GM19463 (cell line): ENCODE measurements around the gene CBX8.
A peak's percentile ranks its signal among the peaks of the same experiment; 100 is the strongest.

ENCODE experiments used
- ATAC-seq: cut with Tn5 transposase; IDR thresholded peaks from one replicate; pipeline ENCODE4 v1.9.1; 2021; ENCODE audit warnings: mild to moderate bottlenecking, moderate library complexity; ENCODE audit not compliant: unreplicated experiment

Gene CBX8

DNA sequence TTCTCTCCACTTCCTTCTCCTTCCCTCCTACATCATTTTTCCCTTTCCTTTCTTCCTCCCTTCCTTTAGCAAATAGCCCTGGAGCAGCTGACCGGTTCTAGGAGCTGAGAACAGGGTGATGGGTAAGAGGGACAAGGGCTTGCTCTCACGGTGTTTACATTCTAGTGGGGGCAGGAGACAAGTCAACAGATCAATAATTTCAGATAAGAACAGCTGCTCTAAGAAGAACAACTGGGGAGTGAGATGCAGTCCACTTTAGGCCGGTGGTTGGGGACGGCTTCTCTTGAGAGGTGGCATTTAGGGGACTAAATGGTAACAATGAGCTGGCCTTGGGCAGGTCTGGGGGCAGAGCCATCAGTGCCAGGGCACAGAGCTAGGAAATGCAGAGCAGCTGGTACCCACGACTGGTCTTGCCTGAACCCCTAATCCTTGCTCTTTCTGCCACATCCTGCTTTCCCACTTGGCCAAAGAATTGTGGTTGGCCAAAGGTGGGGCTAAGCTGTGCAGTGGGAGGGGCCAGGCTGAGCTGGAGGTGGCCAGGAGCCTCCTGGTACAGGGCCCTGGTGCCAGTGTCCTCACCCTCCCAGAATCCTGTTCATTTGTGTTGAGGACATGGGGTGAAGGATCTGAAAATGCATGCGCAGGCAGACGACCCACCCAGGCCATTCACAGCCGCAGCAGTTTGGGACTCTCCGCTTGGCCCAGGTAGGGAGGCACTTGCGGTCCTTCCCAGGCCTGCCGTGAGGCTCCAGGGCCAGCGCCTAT is 24.6 kb upstream of the CBX8 start:
- no peak for ATAC-seq

DNA sequence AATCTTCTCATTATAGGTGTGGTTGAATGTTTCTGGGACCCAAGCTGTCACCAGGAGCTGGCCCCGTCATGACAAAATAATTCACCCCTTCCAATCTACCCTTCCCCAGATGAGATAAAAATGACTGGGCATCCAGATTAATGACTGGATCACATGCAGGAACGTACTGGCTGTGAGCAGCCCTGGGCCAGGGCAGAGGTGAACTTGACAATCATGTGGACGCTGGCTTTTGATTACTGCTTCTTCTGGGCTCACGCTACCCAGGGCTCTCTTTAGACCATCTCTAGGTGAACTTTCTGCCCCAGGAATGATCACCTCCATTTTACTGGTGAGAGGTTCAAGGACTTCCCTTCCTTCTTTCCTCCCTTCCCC is 24.1 kb upstream of the CBX8 start:
- no peak for ATAC-seq

DNA sequence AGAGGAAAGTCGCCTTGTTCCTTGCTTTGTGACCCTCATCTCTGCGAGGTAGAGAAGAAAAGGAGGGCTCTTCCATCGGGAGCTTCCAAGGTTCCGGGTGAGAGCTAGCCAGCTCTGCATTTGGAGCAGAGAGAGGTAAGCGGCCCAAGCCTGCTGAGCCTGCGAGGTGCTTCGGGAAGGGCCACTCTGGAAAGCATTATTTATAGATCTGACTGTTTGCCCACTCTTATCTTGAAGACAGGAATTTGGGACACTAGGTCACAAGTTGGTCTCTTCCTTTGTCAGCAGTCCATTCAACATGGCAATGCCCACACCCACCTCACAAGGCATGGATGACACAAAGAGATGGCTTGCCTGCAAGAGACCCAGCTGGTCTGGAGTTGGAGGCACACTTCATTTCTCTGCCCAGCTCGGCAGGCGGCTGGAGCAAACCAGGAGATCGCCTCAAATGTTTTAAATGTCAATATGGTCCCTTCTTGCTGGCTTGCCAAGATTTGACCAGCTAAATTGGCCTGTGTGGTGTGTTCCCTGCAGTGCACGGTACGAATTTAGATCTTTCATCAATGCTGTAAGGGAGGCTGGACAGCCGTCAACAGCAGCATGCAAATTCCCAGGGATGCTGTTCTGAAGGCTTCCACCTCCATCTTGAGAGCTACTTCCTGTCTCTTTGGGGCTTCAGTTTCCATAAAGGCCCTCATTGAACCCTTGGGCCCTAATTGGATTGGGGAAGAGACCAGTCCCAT is 22.8 kb upstream of the CBX8 start:
- ATAC-seq = no peak

DNA sequence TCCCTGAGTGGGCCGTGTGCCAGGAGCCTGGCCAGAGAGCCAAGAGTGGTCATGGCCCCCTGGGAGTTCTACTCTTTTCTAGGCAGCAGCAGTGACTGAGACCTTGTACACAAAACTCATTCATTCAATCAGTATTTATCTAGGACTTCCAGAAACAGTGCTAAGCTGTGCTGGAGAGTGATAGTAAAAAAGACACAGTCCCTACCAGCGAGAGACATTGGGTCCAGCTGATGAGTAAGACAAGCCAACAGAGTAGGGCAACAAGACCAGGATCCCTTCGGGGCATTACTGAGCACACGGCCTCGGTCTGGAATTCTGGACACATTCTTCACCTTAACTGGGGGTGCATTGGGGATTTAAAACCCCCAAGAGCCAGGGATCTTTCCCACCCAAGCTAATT is 22.2 kb upstream of the CBX8 start:
- ATAC-seq = no peak

DNA sequence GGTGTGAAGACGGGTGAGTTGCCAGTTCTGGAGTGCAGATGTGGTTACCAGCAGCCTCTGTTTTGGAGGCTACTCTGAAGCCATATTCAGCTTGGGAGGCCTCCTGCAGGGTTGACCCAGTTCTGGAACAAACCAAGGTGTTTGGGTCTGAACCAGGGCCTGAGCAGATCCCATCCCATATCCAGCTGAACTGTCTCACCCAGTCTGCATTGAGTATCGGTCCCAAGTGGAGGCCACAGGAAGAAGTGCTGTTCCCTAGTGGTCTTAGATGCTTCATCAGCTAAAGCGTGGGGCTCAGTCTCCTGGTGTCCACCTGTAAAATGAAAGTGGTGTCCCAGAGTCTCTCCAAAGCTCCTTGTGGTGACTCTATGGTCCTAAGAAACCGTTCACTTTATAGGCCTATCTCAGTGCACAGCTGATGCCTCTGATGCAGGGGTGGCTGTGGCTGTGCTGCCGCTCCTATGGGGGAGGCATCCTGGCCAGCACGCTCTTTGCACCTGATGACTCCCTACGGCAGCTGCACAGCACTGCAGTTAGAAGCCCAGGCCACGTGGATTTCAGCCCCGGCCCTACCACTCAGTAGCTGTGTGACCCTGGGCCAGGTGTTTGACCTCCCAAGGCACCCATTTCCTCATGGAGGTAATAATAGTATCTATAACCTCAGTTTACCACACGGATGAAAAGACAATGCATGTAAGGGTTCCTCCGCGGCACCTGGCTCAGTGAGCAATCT is 21.3 kb upstream of the CBX8 start:
- no peak for ATAC-seq

DNA sequence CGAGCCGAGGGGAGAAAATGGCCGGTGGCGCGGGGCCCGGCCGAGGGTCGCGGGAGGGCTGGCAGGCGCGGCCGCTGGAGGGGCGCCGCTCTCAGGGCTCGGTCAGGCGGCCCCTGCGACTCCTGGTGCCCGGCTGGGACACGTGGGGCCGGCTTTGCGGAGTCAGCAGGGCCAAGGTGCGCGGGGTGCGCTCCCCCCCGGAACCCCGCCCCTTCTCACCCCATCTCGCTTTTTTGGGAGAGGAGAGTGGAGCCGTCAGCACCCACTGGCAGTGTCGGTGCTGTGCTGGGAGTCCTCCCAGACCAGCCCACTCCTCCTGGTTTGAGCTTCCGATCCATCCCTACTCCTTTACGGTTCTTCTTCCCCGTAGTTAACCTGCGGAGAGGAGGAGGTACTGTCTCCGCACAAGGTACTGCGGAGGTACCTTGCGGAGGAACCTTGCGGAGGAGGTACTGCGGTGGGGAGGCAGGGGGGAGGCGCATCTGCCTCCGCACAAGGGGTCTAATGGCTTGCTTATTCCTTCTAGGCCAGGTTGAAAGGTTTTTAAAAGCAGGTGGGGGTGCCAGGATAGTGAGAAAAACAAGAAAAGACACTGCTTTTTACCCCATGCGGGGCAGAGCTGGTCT is 19.1 kb upstream of the CBX8 start:
- no peak for ATAC-seq

DNA sequence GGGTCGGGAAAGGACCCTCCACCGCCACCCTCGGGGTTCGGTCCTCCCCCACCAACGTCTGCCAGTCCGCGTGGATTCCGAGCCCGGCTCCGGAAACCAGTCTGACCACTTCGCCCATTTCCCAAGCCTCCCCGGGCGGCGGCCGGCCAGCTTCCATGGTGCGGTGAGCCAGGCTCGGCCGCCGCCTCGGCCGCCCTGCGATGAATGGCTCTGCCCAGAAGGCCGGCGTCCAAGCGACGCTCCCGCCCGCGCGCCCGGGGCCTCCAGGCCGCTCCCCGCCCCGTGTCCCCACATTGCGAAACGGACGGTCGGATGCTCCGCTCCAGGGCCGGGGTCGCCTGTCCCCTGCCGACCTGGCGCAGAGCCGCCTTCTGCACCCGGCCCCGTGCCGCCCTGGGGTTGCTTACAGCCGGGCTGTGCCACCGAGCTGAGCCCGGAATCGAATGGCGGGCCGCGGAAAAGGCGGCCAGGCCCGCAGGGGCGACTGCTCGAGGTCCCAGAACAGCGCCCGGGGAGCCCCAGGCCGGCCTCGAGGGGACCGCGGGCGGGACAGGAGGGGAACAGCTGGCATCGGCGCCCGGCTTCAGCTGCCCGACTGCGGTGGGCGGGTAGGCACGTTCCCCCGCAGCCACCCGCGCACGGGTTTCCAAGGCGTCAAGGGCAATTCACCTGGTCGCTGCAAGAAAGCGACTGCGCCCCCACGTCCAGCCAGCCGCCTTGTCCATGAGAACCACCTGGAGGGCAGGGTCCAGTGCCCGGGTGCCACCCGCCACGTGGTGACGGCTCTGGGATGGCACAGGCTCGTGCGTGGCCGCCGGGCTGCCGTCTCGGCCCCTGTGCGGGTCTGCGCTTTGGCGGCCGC is 18.3 kb upstream of the CBX8 start:
- no peak for ATAC-seq

DNA sequence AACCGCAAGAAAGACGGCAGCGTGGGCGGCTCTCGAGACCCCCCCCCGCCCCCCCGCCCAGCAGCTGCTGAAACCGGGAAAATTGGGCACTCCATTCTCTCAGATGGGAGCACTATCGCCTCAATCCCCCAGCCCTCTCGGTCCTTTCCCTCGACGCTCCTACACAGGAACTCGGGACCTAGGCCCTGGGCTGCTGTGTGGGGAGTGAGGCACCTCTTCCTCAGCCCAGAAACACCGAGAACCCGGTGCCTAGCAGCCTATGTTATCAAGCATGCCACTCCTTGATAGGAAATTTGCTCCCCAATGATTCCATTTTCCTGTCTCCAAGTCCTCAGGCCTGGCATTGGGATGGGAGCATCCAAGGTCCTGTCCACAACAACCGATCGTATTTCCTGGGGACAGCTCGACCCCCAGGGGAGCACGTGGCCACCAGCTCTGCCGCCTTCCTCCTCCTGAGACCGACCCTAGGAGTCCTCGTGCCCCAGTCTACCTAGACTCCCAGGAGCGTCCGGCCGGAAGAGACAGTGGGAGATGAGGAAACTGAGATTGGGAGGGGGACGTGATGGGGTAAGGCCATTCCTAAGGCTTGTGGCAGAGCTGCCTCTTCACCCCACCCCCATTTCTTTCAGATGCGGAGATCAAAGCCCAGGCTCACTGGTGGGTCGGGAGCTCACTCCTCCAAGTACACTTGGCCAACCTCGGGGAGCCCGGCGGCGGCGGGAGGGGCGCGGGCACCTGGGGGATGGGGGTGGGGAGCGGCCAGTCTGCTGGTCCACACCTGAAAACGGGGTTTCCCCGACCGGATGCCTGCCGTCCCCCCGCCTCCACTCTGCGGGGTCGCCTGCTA is 17.5 kb upstream of the CBX8 start:
- ATAC-seq = no peak

DNA sequence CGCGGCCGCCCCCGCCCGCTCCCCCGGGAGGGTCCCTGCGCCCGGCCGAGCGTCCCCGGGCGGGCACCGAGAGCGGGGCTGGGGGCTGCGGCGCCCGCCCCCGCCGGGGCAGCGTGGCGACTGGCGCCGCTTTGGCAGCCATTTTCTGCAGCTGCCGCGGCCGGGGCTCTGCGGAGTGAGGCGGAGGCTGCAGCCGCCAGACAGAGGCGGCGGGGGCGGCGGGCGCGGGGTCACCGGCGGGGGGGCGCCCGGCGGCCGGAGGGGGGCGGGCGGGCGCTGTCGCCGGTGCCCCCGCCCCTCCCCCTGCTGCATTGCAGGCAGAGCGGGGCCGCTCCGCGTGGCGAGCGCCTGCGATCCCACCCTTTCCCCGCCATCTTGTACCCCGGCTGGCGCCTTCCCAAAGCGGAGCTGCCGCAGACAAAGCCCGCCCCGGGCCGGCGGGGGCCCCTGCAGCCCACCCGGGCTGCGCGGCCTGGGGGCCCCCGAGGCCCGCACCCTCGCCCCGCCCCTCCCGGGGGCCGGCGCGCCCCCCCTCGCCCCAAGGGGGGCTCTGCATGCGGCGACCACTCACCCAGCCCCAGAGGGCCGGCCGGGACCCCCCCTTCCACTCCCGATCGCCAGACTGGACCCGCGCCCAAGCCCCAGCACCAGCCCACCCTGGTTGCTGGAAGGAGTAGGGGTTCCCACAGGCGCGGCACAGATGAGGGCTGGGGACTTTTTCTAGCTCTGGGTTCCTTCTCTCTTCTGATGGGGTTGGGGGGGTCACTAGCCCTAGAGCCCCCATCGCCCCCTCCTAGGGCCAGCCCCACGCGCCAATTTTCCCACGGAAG is 16.6 kb upstream of the CBX8 start:
- ATAC-seq = no peak

DNA sequence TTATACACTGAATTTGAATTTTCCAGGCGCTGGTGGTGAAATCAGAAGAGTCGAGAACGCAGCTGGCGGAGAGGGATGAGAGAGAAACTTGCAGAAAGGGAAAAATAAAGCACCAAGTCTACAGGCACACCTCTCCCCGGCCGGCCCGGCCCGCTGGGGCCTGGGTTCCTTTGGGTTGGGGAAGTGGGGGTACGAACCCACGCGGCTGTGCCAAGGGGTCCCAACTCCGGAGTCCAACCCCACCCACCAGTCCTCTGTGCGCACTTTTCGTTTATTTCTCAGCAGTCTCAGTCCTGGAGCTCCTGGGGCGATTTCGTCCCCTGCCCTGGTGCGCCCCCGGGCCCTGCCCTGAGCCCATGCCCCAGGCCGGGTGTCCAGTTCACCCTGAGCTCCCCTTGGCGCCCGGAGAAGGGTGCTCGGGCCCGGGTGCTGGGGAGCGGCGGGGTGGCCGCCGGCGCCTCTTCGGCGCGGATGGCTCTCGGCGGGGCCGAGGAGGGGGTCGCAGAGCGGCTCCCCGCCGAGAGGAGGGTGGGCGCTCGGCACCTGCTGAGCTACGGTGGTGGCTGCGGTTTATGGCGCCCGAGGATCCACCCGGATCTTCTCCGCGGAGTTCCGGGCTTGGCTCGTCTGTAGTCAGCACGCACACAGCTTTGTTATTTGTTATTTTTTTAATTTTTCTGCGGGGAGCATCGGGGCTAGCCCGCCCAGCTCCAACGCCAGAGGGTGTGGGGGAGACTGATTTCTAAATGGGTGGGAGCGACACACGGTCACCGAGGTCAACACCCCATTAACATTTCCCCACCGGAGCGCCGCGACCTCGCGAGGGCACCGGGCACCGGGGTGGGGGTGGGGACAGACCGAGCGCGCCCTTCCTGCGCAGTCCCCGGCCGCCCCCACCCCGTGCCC is 15.7 kb upstream of the CBX8 start:
- ATAC-seq = no peak

DNA sequence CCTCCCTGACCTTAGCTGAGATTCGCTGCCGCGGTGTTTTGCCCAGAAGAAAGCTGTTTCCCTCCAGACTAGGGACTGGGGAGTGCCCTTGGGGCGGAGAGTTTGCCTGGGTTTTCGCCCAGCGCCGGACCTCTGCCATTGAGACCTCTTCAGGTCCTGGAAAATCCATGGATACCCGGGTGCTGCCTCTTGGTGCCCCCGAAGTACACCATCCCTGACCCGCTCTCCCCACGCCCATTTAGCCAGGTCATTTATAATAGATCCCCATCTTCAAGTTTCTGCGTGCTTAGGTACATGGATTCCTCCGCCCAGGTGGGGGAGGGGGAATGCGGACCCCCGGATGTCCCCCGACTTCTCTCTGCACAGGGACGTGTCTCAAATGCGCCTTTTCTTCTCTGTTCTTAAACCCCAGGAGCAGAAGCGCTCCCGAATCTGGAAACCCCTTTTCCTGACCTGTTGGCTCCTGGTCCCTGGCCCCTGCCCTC is 15.0 kb upstream of the CBX8 start:
- ATAC-seq = no peak

DNA sequence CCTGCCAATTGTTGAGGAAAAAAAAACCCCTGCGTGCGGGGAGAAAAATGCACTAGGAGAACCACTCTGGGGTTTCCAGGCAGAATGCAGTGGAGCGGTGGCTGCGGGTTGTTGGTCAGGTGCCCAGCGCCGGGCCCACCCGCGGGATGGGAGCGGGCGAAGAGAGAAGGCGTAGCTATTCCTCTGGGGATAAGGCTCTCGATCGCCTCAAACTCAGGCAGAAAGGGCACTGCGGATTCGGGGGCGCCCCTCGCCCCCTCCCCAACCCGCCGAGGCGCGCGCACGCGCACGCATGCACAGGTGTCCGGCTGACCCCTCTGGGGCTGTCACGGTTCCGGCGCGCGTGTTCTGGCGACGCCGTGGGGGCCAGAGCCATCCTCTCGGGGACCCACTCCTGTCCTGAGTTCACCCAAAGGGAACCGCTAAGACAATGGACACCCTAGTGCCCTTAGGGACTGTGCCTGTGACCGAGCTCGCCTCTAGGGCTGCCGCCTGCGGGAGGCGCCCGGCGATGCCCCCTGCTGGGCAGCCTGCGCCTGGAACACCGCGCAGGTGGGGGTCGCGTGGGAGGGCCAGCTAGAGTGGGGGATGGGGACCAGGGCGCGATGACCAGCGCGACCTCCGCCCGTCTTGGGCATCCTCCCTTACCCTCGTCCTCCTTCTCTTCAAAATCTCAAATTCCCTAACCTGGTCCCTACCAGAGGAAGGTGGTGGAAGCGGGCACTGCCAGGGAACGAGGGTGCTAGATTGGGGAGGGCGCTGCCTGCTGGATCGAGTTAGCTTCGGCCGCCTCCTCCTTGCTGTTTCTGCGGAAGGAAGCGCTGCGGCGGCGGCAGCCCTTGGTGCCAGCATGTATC is 14.4 kb upstream of the CBX8 start:
- no peak for ATAC-seq

DNA sequence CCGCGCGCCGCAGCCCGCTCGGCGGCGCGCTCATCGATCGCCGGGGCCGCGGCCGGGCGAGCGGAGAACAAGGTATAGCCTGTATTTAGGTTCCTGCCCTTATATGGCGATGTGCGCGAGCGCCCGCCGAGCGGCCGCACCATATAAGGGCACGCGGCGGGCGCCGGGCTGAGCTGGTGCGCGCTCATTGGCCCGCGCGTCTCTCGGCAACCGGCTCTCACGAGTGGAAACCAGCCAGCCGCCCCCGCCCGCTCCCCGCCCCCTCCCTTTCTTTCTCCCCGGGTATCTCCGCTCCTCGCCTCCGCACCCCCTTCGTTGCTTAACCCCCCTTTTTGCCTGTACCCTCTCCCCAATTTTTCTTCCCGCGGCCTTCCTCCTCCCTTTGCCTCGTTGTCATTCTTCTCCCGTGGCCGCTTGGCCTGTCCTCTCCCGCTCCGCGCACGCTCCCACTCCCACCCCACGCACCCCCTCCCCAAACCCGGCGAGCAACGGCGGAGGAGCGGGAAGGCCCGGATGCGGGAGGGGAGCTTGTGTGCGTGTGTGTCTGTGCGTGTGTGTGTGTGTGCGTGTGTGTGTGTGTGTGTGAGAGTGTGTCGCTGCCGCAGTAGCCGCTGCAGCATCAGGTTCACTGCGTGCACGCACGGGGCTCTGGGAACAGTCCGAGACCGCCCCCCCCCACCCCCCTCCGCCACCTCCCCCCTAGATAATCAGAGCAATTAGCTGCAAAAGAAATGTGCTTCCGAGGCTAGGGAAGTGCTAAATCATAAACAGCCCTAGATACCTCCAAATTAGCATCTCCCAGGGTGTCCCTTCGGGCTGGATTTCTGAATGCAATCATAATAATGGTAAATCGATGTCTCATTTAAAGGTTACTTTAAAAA is 13.5 kb upstream of the CBX8 start:
- peak; percentile 88 for ATAC-seq

DNA sequence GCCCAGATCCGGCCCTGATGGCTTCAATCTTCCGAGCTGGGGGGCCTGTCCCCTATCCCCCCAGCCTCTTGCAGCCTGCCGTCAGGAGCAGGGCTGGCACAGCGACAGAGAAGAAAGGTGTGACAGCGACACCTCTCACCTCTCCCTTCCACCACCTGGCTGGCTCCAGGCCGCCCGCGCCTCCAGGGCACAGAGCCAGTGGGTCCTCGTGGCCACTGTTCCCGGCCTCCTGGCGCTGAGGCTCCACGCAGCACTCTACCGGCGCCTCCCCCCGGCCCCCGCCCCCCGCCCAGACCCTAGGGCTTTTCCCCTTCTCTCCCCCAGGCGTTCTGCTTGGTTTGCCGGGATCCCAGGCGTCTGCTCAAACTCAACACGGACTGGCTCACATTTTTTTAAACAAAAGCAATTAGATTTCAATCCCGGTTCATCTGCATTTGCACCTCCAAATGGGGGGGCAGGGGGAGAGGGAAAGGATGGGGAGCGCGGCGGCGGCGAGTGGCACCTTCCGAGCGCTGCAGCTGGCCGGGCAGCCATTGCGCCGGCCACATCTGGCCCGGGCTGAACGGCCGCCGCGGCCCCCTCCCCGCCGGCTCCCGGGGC is 12.8 kb upstream of the CBX8 start:
- no peak for ATAC-seq
